GM19397 (cell line): ENCODE data around the gene XPR1.
A peak's percentile ranks its signal among the peaks of the same experiment; 100 is the strongest.

Experiments used
- ATAC-seq: cut with Tn5 transposase; IDR thresholded peaks from one replicate; pipeline ENCODE4 v1.9.1; 2021; ENCODE audit warnings: mild to moderate bottlenecking, moderate library complexity; ENCODE audit not compliant: unreplicated experiment

Gene XPR1

DNA sequence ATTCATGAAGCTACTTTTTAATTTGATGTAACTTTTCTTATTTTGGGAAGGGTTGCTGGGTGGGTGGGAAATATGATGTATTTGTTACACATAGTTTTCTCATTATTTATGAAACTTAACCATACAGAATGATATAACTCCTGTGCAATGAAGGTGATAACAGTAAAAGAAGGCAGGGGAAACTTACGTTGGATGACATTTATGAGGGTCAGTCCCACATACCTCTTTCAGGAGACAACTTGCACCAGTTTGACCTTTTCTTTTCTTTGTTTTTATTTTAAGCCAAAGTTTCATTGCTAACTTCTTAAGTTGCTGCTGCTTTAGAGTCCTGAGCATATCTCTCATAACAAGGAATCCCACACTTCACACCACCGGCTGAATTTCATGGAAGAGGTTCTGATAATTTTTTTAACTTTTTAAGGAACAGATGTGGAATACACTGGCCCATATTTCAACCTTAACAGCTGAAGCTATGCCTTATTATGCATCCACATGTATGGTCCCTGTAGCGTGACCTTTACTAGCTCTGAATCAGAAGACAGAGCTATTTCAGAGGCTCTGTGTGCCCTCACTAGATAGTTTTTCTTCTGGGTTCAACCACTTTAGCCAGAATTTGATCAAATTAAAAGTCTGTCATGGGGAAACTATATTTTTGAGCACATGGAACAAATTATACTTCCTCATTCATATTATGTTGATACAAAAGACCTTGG is 252.9 kb downstream of the XPR1 start:
- no peak for ATAC-seq

DNA sequence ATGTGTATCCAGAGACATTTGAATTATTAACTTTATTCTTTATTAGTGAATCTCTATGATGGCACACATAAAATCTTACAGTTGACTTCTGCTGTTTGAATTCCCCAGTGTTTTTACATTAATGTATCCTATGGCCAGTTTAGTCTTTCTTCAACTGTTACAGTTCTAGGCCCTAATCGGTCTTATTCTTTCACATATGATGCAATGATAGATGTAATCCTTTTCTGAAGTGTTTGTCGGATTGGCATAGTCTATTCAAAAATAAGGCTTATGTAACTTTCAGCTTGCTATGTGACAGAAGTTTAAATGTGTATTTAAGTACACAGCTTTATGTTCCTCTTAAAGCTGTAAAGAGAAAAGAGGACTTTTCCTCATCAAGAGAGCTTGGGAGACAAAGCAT is 254.5 kb downstream of the XPR1 start:
- ATAC-seq = no peak

DNA sequence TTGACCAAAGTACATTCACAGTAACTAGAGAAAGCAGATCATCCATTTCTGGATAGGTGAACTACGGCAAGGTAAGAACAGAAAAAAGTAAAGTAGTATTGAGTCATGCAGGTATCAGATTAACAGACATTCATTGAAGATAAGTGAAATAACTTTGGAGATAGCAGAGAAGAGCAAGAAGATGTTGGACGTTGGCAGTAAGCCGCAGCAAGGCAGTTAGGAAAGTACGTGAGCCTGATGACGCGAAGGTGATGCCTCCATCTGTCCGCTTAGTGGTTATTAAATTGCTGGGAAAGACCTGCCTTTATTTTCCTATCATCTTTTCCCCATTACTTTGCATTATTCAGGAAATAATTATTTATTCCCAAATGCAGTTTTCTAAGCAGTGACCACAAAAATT is 256.0 kb downstream of the XPR1 start:
- no peak for ATAC-seq

DNA sequence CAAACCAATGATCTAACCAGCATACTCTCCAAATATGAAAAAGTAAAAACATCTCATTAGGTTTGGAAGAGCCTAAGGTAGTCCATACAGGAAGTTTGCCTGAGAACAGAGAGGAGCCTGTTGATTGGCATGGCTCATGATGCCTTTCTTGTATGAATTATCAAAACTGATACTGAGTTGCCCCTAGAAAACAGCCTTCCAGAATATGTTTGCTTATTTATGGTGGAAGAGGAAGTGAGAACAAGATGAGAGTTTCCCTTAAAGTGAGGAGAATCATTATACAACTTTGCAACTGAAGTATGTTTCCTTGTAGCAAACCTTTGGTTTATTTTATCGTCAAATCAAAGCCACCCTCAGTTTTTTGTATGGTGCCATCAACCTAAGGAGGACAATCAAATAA is 257.0 kb downstream of the XPR1 start:
- ATAC-seq = peak; percentile 81

DNA sequence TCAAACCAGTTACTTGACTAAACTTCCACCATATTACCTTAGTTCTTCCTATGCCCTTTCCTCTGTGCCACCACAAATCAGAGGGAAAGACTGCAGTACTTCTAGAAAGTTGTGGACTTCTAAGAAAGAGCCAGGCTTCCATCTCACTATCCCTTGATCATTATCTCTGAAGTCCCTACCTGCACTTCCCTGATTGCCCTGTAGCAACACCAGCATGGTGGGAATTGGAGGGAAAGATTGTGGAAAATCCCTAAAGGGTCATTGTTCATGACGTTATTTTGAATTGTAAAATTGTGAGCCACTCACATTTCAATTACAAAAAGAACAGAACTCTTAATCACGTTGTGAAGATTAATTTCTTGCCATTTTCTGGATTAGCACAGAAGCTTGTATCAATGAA is 257.5 kb downstream of the XPR1 start:
- ATAC-seq = no peak

DNA sequence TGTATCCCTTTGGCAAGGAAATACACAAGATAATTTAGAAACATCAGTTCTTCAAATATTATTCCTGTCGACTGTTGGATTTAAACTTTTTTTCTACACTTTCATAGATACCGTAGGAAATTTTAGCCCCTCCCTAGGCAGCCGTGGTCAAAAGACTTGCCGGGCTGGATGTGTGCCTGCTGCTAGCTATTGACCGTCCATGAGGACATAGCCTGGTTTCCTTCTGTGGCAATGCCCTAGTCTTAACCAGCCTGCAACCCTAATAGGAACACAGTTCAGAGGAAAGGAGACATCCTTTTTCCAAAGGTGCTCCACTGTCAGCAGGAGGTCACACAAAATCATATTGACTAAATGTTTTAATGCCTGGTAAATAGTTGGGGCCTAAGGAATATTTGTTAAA is 260.4 kb downstream of the XPR1 start:
- ATAC-seq = no peak

DNA sequence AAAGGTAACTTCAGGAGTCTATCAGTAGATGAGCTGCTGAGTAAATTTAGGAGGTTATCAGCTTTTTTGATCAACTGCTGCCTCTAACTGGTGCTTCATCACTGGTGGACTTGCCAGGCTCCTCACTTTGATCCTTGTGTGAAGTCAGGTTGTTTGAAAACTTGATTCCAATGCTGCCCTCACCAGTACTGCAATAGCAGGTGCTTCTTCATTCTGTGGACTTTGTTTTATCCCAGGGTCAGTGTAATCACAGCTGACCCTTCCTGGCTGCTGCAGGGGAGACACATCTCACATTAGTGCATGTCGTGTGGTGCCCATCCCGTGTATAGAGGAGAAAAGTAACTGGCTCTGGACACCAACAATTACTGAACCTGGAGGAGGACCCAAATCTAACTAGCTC is 260.9 kb downstream of the XPR1 start:
- ATAC-seq = no peak

DNA sequence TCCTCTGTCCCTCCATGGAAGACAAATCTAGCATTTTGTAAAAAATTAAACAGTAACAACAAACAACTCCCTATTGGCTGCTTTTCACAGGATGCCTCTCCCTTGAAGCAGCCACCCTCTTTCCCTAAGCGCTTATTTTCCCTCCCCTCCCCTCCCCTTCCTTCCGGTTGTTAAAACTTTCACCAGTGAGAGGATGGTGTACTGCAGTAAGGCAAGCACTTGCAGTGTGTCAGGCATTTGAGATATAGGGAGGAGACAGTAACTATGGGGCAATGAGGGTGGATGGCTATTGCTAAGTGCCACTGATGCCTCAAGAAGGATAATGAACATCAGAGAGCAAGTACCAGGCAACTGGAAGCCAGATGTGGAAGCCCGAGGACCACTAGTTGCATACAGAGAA is 261.8 kb downstream of the XPR1 start:
- ATAC-seq = no peak

DNA sequence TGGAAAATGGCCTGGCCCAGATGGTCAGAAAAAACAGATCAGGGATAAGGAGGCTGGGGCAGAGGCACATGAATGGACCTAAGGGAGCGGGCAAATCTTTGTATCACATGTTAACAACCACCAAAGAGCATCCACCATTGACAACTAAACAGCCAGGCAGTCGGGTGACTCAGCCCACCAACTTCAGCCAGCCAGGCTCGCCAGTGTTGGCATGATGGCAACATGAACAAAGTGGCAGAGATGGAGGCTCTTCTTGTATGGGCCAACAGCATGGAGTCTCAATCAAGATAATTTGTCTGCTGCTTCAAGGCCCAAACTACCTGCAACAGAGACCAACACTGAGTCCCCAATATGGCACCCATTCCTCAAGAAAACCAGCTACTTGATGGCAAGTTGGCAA is 264.3 kb downstream of the XPR1 start:
- ATAC-seq = no peak

DNA sequence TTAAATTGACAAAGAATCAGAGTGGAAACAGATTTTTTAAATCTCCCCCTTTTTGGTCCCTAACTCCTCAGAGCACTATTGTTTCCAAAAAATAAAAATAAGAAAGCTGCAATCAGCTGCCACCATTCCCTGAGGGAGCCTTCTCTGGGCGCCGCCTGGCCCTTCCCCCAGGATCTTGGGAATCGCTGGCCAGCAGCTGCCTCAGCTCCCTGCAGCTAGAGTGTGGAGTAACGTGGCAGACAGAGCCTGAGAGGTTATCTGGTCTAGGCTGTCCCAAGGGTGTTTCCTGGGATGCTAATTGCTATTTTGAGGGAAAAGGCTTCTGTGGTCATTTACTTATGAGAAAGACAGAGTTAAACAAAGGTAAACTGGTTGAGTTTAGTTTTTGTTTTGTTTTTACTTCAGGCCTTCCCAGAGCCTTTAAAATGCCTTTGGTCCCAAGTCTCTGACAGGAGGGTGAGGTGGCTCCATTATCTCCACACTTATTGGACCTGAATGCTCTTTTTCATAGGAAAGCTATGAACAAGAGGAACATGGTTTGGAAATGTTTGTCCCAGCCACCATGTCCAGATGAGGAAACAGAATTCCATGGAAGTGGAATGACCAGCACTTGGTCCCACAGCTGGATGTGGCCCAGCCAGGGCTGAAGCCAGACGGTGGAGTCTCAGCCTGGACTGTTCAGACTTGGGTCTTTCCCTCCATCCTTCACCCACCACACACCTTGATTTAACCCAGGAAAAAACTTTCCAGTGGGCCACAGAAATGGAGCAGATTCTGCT is 266.8 kb downstream of the XPR1 start:
- ATAC-seq = no peak

DNA sequence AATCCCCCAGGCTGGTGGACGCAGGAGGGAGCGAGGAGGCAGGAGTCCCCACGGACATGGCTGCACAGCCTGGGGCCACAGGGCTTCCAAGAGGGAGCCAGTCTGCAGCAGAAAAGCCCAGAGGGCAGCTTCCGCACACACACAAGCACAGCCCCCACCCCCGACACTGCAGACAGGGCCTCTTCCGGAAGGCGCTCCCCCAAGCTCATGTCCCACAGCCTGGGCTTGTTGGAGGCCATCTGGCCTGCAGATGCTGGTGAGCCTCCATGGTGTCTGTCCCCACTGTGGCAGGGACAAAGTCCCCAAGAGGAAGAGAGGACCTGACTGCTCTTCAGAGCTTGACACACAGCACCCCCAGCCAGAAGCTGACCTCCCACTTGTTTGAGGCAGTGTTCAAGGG is 267.4 kb downstream of the XPR1 start:
- ATAC-seq = no peak

DNA sequence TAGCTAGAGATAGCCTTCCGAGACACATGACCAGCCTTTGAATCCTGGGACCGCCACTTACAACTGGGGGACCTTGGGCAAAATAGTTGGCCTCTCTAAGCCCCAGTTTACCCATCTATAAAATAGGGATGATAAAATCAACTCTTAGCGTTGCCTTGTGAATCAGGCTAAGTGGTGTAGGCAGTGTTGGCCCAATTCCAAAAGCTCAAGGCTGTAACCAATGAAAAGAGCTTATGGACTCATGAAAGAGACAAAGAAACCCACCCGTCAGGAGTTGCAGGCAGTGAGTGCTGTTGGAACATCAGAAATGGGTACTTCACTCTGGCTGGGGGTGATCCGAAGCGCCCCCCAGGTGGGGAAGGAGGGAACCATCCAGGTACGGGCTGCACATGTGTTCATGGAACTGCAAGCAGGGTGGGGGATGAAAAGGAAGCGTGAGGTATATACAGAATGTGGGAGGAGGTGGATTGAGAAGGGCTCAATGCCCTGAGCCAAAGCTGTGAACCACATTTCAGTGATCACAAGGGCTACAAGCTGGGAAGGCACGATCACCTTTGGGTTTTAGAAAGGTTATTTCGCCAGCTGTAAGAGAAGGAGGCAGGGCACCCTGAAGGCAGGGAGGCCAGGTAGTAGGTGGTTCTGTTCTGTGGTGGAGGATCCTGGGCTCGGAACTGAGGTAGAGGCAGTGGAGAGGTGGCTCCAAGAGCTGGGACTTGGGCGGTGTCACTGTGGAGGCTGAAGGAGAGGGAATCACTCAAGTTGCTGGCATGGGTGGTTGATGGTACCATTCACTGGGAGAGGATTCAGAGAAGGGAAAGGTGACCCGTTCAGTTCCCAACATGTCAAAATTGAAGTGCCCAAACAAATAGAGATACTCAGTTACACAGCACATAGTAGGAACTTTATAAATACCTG is 269.5 kb downstream of the XPR1 start:
- ATAC-seq = no peak

DNA sequence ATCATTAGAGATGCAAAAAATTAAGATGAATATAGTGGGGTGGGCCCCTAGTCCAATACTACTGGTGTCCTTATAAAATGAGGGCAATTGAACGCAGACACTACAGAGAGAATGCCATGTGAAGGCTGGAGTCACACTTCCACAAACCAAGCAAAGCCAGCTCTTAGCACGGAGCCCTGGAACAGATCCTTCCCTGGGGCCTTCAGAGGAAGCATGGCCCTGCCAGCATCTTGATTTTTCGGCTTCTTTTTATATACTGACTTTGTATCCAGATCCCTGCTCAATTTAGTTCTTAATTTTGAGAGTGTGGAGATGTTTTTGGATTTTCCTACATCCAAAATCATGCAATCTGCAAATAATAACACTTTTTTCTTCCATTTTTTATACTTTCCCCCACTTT is 270.7 kb downstream of the XPR1 start:
- ATAC-seq = no peak

DNA sequence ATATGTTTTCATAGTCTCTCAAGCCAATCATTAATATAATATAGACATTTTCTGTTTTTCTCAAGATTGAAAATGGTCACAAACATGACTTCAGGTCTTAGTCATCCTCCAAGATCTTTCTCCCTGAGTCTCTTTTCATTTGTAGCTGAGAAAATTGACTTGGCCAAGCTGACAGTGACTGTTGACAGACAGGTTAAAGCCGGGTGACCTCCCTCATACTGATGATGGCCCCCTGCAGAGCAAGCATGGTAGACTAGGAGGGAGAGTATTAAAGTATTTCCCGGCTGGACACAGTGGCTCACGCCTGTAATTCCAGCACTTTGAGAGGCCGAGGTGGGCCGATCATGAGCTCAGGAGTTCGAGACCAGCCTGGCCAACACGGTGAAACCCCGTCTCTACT is 274.1 kb downstream of the XPR1 start:
- ATAC-seq = no peak

DNA sequence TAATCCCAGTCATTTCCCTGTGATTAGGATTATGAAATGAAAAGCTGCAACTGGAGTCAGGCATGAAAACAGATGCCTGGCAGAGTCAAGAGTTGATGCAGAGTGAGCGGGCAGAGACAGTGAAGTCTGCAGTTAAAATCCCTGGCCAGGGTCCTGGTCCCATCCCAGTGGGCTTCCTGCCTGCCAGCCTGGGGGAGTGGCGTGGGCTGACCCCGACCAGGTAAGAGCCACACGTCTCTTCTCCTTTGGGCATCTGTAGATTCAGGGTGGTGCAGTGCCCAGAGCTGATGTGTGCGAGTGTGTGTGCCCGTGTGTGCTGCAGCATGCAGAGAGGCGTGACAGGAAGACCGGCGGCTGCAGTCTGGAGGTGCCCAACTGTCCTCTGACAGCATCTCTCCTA is 274.7 kb downstream of the XPR1 start:
- ATAC-seq = no peak

DNA sequence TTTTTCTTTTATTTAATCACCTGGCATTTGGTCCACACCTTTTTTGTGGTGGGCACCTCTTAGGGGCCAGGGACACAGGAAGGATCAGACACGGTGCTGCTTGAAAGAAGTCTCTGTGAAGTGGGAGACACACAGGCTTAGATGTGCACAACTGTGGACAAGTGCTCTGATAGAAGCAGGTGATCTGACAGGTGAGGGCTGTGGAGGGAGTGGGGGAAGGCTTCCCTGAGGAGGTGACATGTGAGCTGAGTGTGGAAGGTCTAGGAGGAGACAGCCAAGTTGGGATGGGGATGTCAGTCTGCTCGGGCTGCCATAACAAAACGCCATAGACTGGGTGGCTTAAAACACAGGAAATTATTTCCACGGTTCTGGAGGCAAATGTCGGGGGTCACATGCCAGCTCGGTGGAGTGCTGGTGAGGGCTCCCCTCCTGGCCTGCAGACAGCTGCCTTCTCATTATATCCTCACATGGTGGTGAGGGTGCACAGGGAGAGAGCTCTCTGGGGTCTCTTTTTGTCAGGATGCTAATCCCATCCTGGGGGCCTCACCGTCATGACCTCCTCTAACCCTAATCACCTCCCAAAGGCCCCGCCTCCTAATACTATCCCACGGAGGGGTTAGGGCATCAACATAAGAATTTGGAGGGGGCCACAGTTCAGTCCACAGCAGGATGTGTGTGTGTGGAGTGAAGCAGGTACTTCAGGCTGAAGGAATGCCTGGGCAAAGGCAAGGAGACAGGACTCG is 275.7 kb downstream of the XPR1 start:
- no peak for ATAC-seq

DNA sequence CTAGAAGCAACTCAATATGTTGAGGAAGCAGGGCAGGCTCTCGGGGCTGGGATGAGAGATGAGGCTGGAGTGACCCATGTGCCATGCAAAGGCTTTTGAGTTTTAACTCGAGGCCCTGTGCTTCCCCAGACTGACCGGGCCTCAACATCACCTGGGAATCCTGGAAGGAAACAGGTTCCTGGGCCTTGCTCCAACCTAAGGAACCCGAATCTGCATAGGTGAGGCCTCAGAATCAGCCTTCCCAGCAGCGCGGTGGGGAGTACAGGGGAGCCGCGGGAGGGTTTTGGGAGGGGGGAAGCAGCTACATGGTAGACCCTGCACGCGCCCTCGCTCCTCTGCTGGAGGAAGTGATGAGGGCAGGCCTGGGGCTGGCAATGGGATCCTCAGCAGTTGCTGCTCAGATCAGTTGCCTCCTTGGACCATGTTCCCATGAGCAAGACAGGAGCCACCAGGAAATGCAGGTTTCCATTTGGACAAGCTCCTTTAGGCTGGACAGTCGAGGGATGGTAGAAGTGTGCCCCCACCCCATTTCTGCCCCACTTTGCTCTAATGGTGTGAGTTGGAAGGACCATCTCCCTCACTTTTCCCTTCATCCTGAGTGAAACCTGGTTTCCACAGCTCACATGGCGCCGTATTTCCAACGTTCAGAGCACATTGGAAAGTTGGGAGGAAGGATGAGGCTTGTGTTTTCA is 276.4 kb downstream of the XPR1 start:
- ATAC-seq = no peak

DNA sequence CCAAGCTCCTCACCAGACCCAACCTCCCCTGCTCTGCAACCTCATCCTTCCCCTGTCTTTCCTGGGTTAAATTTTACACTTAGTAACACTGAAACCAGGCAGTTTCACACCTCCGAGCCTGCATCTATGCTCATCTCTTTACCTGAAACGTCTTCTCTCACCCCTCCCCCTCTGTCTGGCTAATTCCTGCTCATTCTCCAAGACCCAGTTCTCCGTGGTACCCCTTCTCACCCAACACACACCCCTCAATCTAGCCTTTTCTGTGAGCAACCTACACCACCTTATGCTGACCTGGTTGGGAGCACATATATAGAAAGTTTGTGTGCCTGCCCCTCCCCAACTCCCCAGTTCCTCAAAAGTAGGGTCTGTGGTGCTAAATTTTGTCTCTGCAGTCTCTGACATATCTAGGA is 277.2 kb downstream of the XPR1 start:
- ATAC-seq = peak; percentile 28

DNA sequence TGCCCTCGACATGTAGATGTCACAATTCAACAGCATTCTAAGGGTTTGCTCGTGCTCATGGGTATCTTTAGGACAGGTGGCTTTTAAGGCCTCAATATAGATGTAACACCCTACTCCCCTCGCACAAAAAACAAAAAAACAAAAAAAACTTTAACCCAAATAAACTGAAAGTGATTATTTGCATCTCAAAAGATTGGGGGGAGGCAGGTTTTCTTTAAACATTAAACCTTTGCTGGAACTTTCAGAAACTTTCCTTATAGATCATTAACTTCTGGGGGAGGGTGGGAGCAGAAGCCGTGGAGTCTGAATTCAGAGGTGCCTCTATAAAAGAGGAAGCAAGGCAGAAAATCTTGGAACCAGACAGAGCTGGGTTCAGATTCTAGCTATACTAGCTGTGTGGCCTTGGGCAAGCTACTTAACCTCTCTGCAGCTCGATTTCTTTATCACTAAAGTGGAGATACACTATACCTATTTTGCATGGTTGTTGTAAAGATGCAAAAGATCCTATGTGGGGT is 277.7 kb downstream of the XPR1 start:
- ATAC-seq = peak; percentile 35

DNA sequence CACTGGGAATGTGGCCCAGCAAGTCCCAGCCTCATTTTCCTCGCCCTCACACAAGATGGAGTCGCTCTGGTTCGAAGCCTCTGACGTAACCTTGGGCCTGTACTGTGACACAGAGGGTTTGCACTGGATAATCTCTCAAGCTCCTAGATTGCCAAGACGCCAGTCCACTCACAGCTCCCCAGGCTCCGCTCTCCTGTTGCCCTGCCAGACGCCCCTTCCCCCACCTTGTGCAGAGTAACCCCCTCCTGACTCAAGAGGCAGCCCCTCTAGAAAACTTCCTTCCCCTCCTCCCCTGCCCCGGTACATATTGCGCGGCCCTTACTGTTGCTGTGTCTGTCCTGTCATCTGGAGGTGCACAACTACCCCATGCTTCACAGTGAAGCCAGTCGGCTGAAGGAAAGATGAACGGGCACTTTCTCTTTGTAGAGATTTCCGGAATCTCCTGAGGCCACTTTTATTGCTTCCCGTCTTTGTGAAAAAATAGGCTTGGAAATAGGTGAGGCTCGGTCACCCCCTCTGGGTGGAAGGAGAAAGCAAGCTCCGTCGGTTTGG is 279.9 kb downstream of the XPR1 start:
- ATAC-seq = no peak
